Effector CD4-positive, alpha-beta T cell (primary cell): Measurements from ENCODE around the gene SLC22A3.
"Not testable (repeated sequence)": the region's sequence is repeated elsewhere in the genome, so short reads cannot be mapped to it uniquely, and the experiment has no call there.

Experiments
- DNase-seq: peaks from one replicate; pipeline ENCODE4 v3.0.0-alpha.2; 2020

The SLC22A3 gene

DNA sequence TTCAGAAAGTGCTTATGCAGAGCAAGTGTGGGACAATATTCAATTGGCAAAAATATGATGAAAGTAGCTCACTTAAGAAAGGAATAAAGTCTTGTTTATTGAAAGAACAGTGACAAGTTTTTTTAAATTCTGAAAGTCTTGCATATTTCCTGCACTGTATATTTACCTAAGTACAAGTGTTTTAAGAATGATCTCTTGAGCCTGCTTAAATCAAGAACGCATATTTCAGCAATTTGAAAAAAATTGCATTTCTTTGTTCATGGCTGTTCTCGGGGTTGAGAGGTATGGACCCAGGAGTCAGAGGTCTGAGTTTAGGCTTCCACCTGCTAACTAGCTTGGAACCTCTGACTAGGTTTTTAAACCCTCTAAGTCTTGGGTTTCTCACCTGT is 27.4 kb downstream of the SLC22A3 start:
- no peak for DNase-seq

DNA sequence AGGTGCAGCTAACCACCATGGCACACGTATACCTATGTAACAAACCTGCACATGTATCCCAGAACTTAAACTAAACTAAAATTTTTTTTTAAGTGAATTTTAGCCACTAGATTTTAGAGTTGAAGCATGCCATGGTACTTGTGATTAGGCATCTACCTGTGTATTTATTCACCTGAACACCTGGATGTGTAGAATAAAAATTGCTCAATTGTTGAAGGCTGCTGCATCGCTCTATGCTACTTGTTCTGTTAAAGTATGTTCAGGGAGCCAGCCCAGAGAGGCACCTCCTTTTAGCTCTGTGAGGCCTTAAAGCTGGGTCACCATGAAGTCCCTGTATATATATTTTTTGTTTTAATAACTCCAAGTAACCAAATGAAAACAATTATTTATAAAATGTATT is 28.3 kb downstream of the SLC22A3 start:
- DNase-seq: no peak

DNA sequence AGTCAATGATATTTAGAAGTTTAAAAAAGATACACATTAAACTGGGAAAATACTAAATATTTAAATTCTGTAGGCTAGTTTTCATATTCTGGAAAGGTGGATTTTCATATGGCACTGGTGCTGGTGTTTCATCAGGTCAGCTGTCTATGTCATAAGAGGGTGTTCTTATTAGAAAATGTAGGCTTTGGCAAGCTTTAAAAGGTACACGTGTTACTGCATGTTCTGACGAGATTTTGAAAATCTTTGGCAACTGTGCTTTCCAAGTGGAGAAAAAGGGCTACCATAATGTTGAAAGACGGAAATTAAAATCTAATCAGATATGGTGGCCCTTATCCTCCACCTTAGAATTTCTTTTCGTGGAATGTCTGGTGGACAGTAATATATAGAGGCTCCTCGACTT is 30.0 kb downstream of the SLC22A3 start:
- DNase-seq: no peak

DNA sequence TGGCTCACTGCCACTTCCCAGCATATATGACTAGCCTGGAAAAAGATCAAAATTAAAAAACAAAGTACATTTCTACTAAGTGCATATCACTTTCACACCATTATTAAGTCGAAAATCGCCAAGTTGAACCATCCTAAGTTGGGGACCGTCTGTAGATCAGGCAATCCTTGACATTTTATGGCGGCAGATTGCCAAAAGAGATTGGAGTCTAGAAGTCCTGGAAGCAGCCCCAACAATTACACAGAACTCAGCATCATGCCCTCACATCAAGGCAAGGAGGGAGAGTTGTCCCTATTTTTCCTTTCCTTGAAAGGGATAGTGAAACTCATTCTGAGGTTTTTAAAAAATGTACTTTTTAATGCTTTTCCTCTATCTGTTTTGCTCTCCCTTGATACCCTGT is 30.7 kb downstream of the SLC22A3 start:
- DNase-seq: no peak

DNA sequence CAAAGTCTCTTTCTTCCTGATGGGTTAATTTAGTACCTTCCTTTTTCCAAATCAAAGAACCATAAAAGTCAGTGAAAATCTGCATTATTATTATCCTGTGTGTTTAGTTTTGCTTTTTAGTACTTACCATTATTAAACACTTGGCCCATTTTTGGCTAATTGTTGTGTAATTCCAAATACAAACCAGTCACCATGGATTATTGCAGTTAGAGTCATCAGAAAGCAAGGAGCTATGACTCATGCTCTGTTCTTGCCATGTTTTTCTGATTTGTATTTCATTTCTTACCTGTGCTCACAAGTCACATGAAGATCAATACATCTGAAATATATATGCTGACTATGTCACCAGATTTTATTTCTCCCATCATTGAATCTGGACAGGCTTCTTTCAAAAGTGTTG is 31.3 kb downstream of the SLC22A3 start:
- DNase-seq: no peak

DNA sequence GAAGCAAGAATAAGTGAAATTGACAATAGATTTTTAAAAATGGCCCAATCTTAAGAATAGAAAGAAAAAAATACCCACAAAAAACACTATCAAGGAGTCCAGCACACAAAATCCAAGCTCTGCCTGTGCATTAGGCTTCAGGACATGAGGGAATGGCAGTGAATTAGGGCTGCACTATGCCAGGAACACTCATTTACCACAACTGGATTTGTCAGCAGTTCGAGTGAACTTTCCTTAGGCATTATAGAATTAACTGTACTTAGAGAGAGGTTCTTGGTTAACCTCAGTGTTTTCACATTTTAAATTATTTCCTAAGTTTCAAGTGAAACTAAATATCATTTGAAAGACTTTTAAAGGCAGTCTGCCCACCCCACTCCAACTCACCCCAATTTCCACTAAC is 34.8 kb downstream of the SLC22A3 start:
- no peak for DNase-seq

DNA sequence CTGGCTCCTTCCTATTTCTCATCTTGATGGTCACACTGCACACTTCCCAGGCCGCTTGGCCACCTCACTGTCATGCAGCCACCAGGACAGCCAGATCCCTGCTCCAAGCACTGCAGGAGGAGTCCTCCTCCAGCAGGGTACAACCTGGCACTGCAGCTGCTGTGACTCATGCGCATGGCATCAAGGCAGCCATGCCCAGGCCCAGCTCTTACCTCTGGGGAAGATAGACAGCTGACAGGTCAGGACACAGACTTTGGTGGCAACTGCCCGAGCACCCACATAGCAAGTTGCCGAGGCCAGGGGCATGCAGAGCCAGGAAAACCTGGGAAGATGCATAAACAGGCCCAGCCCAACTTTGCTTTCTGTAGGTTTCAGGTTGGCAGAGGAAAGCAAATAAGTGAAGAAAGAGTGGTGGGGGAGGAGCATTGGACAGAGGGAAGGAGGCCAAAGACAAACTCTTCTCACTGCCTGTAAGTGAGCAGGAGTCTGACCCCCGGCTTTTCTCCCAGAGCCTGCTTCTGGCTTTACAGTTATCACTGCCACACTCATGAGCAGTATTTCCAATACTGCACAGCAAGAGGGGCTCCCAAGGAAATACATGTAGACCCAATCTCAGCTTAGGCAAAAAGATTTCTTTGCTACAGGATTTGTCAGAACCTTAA is 38.8 kb downstream of the SLC22A3 start:
- no peak for DNase-seq

DNA sequence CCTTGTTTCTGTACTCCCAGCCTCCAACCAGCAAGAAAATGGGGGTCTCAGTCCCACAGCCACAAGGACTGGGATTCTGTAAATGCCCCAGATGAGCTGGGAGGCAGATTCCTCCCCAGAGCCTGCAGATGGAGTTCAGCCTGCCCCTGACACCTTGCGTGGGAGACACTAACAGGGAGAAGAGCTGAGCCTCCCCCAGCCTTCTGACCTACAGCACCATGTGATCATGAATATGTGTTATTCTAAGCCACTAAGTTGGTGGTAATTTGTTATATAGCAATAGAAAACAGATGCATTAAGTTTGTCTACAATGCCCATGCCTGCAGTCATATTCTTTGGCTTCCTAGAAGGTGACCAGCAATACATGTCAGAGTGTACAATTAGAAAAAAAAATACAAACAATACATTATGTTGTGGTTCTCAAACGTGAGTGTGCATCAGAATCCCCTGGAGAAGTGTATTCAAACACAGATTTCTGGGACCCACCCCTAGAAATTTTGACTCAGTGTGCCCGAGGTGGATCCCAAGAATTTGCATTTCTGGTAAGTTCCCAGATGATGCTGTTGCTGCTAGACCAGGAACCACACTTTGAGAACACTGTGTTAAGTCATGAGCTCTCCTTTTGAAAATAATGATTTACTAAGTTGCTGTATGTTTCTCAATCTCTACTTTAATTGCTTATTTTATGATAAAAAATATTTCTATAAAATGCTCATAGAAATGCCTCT is 39.9 kb downstream of the SLC22A3 start:
- no peak for DNase-seq

DNA sequence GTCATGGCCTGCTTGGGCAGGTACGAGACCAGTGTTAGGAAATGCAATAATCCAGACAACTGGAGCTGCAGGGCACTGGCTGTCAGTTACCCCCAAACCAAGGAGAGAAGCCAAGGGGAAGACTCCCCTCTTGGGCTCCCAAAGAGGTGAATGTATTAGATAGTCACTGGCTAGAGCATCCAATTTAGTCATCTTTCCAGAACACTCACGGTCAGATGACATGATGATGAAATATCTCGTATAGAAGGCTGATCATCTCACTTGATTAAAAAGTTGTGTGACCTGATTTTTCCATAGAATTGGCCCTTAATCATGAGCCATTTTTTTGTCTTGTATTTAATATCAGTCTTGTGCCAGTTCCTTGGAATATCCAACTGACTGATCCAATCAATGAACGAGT is 40.7 kb downstream of the SLC22A3 start:
- no peak for DNase-seq

DNA sequence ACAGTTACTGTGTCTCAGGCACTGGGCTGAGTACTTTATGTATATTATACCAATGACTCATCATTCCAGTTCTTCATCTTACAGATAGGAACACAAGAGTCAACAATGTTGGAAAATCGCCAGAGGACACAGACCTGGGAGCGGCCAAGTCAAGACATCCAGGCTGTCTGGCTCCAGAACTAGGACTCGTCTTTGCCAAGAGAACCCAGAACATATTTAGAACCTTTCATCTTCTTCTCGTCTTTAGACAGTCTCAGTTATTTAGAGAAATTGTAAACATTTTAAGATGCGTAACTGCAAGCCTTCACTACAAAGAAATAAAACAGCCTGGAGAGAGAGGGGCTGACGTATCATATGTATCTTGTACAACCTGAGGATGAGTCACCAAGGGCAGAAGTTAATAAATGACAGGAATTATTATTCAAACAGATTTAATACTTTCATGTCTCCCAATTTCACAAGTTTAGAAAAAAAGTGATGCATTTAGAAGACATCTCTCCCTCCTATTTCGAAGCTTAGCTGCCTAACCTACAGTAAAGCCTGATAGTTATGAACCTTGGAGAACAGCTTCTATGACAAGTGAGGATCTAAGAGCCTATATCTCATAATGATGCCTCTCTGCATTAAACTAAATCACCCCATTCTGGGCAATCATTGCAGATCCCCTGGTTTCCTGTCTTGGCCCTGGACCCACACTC is 43.4 kb downstream of the SLC22A3 start:
- no peak for DNase-seq

DNA sequence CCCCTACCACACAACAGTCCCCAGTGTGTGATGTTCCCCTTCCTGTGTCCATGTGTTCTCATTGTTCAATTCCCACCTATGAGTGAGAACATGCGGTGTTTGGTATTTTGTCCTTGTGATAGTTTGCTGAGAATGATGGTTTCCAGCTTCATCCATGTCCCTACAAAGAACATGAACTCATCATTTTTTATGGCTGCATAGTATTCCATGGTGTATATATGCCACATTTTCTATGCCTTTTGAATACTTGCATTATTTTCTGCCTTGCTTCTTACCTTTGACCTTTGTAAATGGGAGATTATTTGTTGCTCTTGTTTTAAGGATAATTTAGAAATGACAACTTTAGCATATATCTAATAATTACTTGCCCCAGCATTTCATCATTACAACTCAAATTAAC is 45.3 kb downstream of the SLC22A3 start:
- DNase-seq: not testable (repeated sequence)

DNA sequence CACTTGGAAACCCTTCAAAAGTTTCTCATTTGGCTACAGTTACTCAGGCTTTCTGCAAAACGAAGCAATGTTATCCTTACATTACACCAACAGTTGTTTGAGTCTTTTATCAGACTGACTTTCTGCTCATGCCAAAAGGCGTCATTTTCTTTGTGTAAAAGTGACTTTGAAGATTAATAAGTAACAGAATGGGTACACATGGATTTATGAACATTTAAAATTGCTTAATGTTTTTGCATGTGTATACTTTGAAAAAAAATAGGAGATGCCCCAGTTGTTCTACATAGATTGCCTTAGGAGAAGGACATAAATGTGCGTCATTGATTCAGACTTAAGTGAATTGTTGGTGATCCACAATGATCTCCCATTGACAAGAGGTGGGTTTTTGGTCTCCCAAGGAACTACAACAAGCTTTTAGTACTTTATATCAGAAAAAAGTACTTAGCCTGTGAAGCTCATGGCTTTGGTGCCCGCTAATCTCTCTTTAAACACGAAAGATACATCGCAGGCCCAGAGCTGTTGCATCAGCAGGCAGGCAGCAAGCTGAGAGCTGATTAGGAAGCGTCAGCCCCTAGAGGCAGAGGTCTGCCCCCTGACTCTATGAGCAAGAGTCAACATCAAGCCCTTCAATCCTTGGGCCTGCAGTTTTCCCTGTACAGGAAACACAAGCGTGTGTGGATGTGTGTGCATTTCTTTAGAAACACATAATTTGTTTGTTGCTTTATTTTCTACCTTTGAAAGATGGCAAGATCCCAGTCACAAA is 45.9 kb downstream of the SLC22A3 start:
- no peak for DNase-seq

DNA sequence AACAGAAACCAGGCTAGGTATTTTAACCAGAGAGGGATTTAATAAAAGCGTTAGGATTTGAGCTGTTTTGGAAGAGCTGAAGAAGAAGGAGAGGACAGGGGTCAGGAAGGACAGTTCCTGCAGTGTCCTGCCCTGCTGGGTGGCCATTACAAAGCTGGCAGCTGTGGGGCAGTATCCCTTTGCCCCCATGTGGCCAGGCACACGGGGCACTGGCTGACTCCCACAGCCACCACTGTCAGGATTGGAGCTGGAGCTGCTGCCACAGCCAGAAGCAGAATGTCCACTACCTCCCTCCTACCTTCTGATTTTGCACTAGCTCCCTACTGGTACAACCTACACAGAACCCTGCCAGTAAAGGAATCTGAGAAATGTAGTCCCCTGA is 46.5 kb downstream of the SLC22A3 start:
- no peak for DNase-seq

DNA sequence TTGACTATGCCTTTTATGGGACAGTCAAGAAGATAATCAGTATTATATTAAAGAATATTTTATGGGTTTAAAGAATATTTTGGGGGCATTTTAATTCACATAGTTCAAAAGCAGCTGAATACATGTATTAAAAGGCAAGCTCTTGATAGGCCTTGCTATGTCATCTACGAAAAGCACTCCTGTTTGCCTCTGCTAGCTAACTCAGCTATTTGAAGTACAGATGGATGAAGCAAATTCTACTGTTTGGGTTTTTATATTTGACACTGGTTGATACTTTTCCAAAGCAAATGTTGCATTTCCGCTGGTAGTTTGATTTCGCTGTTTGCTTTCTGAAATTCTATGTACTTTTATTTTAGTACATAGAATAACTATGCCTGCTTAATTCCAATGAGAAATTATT is 47.0 kb downstream of the SLC22A3 start:
- no peak for DNase-seq

DNA sequence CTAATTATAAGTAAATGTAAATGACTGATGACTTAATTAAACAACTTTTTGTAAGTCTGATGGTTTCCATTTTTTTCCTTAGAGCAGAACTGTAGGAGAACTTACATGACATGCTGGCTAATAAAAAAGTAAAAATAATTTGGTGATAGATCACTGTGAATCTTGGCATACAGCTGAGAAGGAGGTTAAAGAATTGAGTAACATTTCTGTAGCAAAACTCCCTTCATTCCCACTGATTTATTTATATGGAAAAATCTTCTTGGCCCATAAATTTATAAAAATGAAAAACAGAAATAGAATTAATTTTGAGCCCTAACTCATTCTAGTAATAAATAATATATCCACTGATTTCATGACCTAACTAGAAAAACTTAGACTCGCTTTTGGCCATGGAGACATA is 48.1 kb downstream of the SLC22A3 start:
- no peak for DNase-seq

DNA sequence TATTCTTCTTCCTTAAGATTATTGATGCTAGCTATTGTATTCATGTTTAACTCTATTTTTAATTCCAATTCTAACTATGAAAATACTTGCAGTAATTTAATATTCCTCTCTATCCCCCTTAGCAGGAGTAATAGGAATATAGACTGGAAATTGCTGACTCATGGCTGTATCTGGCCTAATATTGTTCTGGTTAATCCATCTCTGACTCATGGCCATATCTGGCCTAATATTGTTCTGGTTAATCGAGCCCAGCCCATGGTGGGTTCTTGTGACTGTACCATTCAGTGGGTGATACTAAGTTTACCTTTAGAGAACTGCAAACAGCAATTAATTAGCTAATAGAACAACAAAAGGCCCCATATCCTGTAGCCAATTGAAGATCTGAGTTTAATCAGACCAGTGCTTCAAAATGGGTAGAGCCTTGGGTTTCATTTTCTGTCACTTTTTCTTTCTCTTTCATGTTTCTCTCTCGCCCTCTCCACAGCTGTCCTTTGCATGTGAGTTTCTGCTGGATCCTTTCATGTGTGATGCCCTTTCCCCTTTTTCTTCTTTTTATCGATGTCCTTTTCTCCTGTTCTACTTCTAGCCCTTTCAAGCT is 50.6 kb downstream of the SLC22A3 start:
- DNase-seq: no peak

DNA sequence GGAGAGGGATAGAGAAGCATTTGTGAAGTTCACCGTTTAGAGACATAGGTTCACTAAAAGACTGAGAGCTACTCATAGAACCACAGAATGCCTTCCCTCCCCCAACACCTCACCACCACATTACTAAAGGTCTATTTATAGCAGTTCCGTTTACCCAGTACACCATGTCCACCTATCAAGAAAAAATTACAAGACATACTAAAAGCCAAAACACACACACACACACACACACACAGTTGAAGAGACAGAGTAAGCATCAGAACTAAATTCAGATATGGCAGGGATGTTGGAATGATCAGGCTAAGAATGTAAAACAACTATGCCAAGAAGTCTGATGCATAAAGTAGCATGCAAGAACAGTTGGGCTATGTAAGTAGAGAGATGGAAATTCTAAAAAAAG is 52.3 kb downstream of the SLC22A3 start:
- DNase-seq: no peak

DNA sequence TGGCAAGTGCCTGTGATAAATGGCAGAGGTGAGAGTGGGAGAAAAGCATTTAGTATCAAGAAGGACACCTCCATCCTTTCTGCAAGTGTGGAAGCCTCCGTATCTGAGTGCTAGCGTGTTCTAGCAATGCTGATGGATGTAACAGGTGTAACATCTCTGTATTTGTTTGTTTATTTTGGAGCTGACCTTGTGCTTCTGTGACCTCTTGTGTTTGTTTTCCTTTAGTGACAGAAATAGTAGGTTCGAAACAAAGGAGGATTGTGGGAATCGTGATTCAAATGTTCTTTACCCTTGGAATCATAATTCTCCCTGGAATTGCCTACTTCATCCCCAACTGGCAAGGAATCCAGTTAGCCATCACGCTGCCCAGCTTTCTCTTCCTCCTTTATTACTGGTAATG is 60.4 kb downstream of the SLC22A3 start:
- DNase-seq: no peak

DNA sequence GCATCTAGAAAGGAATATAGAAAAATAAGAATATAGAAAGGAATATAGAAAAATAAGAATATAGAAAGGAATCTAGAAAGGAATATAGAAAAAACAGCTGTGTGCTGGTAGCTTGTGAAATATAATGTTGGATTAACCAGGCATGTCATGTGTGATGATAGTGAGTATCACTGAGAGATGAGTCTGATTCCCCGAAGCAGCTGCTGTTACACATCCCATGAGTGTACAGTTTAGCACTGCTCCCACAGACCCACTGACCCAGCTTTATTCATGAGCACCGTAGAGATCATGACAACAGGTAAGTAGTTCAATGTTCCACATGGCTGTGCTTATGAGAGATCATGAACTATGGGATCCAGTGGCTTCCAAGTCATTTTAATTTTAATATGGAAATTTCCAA is 64.8 kb downstream of the SLC22A3 start:
- no peak for DNase-seq

DNA sequence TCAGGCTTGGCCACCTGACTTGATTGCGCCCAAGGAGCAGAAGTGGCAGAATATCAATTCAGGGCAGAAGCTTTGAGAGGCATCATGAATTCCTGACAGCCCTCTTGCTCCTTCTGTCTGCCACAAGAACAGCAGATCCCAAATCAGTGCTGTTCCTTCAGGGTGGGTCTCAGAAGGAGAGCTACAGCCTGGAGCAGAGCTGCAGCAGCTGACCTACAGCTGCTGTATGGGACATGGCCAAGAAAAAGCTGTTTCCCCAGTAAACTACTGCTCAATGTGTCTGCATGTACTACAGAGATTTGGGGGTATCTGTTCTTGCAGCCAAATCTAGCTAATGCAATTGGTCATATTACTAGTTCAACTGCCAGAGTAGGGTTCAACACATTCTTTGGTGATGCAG is 69.0 kb downstream of the SLC22A3 start:
- DNase-seq: no peak

DNA sequence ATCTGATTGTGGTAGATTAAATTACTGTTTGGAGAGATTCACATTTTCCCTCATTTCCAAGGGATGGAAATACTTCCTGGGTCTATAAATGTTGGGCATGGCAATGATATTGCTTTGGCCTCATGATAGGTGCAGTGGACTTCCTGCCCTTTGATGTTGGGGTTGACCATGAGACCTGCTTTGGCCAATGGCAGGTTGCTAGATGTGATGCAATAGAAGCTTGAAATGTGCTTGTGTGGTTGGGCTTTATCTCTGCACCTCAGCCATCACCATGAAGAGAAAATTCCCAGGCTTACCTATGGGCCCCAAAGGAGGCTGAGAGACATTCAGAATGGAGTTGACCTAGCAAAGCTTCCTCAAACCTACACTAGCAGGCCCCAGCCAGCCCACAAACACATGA is 69.4 kb downstream of the SLC22A3 start:
- DNase-seq: no peak

DNA sequence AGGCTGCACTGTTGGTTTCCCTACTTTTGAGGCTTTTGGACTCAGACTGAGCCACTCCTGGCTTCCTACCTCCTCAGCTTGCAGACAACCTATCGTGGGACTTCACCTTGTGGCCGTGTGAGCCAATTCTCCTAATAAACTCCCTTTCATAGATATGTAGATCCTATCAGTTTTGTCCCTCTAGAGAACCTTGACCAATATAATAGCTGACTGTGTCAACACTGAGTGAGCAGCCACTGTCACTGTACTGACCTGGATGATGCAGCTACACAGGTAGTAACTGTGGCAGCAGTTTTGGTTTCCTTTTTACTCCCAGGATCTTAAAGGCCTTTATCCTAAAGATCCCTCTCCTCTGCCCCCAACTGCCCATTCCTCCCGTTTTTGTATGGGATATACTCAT is 70.2 kb downstream of the SLC22A3 start:
- no peak for DNase-seq

DNA sequence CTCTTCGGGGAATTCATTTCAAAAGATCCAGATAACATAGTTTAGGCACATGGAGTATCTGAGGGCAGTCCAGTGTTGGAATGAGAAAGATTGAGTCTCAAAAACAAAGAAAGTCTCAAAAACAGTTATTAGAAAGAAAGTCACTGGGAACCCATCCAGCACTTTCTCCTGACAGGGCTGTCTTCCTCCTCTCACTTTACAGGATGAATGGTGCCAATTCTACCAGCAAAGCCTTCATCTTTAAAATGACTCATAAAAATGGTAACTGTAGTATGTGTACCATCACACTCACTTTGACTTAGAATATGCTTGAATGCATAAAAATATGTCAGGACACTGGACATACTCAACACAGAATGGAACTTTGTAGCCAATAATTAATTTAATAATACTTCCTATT is 71.3 kb downstream of the SLC22A3 start:
- DNase-seq: no peak
